K562 (cell line): Measurements from ENCODE around the gene DAP. TPM values are rescaled to one million over a fixed set of nuclear protein-coding genes. Genes with fewer than 3 reads are reported as not detected.

Experiments
- ATAC-seq: fragments of 200-7000 bp; cut with Tn5 transposase; 3 replicates; pipeline ENCODE4 v1.9.1; 2020; ENCODE audit warnings: moderate library complexity
- BruUV-seq: library from RNA; stranded (reverse); fragments of 400-500 nt; replicated peaks from 2 replicates; lab custom pipeline; 2021; lab: Mats Ljungman, UMichigan
- CTCF ChIA-PET: fragments of 300-600 bp; formaldehyde crosslinking; extraction: SDS; loops from one replicate; lab custom pipeline; 2021; ENCODE audit warnings: low intra/inter-chr PET ratio; lab: Yijun Ruan, JAX
- POLR2A ChIA-PET: fragments of 300-600, 350-650 bp; sonication (Branson Sonifier 250); formaldehyde crosslinking; extraction: SDS; loops from one replicate; lab custom pipeline; 2021; ENCODE audit warnings: antibody characterized with exemption, inconsistent platforms; lab: Yijun Ruan, JAX
- DNase-seq, 4 experiments: peaks; one replicate each; pipeline versions ENCODE4 v3.0.0 to v3.0.0-alpha.2; 2011 to 2018; ENCODE audit warnings: low spot score in 3 of 4, mixed read lengths in 3 of 4; ENCODE audit errors: extremely low read depth in 1 of 4
- FAIRE-seq: peaks from 2 replicates; lab custom pipeline; 2011; peaks lifted over from hg19 to GRCh38; lab: Jason Lieb, UNC
- H2AFZ ChIP-seq: 2 replicates; pipeline ENCODE4 v1.6.0; 2011; ENCODE audit warnings: low read depth, low read length, control low read depth, inconsistent platforms
- H3K27ac ChIP-seq: fragments of 200-600 bp; 3 replicates; pipeline ENCODE4 v1.8.0; 2011; ENCODE audit warnings: low read depth, mild to moderate bottlenecking, control low read depth, inconsistent platforms, low read length, moderate library complexity, mixed read lengths; ENCODE audit errors: extremely low read depth
- H3K27me3 ChIP-seq, 2 experiments: fragments of 300-600 bp in 1 of 2; 2 replicates in 1 of 2; 3 replicates in 1 of 2; pipeline versions ENCODE4 v1.6.0 to v1.8.0; 2011; ENCODE audit warnings: inconsistent platforms in 2 of 2, low read length in 2 of 2, mild to moderate bottlenecking in 1 of 2, mixed read lengths in 1 of 2, moderate library complexity in 1 of 2; ENCODE audit not compliant: control insufficient read depth in 2 of 2, insufficient read depth in 2 of 2
- H3K36me3 ChIP-seq: fragments of 300-600 bp; 3 replicates; pipeline ENCODE4 v1.8.0; 2011; ENCODE audit warnings: mild to moderate bottlenecking, low read length, inconsistent platforms; ENCODE audit not compliant: control insufficient read depth, insufficient read depth
- H3K4me1 ChIP-seq, 2 experiments: fragments of 200-600 bp in 1 of 2; replicated peaks in 1 of 2; 2 replicates in 1 of 2; 3 replicates in 1 of 2; pipeline versions ENCODE4 v1.5.1 to v1.8.0; 2011; ENCODE audit warnings: inconsistent platforms in 2 of 2, low read length in 2 of 2, mild to moderate bottlenecking in 1 of 2, mixed read lengths in 1 of 2, moderate library complexity in 1 of 2; ENCODE audit not compliant: control insufficient read depth in 2 of 2, insufficient read depth in 2 of 2
- H3K4me2 ChIP-seq: 2 replicates; pipeline ENCODE4 v1.6.1; 2011; ENCODE audit warnings: low read length, control low read depth, inconsistent platforms, mixed read lengths; ENCODE audit not compliant: insufficient read depth
- H3K4me3 ChIP-seq: fragments of 200-600 bp; sonication (generic), shearing (Covaris generic); 2 replicates; pipeline ENCODE4 v1.5.1; 2016; ENCODE audit warnings: control low read depth, inconsistent platforms
- H3K79me2 ChIP-seq: fragments of 200-600 bp; 3 replicates; pipeline ENCODE4 v1.8.0; 2011; ENCODE audit warnings: low read length, inconsistent platforms; ENCODE audit not compliant: control insufficient read depth, insufficient read depth
- H3K9ac ChIP-seq, 2 experiments: 2 replicates each; pipeline versions ENCODE4 v1.6.0 to v1.6.1; 2011; ENCODE audit warnings: low read depth in 2 of 2, low read length in 2 of 2, control low read depth in 1 of 2, inconsistent platforms in 1 of 2, mild to moderate bottlenecking in 1 of 2, mixed read lengths in 1 of 2; ENCODE audit not compliant: insufficient read depth in 1 of 2
- H3K9me1 ChIP-seq: one replicate; pipeline ENCODE4 v1.6.0; 2011; ENCODE audit warnings: inconsistent platforms, mild to moderate bottlenecking, low read length, moderate library complexity; ENCODE audit not compliant: control insufficient read depth, insufficient read depth
- H3K9me3 ChIP-seq: replicated peaks from 2 replicates; pipeline ENCODE4 v1.5.1; 2011; ENCODE audit warnings: low read depth, low read length, inconsistent platforms; ENCODE audit not compliant: control insufficient read depth, insufficient read depth
- H4K20me1 ChIP-seq: replicated peaks from 2 replicates; pipeline ENCODE4 v1.6.1; 2011; ENCODE audit warnings: low read length, inconsistent platforms, mixed read lengths; ENCODE audit not compliant: control insufficient read depth, insufficient read depth
- ADNP ChIP-seq: fragments of 200-800 bp; sonication (Bioruptor generic); IDR thresholded peaks from 2 replicates; pipeline ENCODE4 v1.6.1; 2016; ENCODE audit warnings: missing genetic modification characterization, missing compliant biosample characterization
- DDX20 ChIP-seq: fragments of 450-650 bp; IDR thresholded peaks from 2 replicates; pipeline ENCODE4 v1.6.1; 2016; ENCODE audit warnings: missing genetic modification characterization, low read depth, mild to moderate bottlenecking, missing compliant biosample characterization, moderate library complexity
- EGR1 ChIP-seq: fragments of 450-650 bp; conservative IDR thresholded peaks from 2 replicates; pipeline ENCODE4 v1.6.1; 2017; ENCODE audit warnings: mild to moderate bottlenecking
- ELF4 ChIP-seq: fragments of 450-650 bp; formaldehyde crosslinking; IDR thresholded peaks from 2 replicates; pipeline ENCODE4 v1.4.0; 2022; ENCODE audit warnings: missing genetic modification characterization
- NR3C1 ChIP-seq: sonication (generic); formaldehyde crosslinking; IDR thresholded peaks from 2 replicates; pipeline ENCODE4 v1.8.1; 2022; ENCODE audit warnings: missing genetic modification reagents
- PHF8 ChIP-seq: fragments of 200-600 bp; sonication (generic); IDR thresholded peaks from 2 replicates; pipeline ENCODE4 v1.6.1; 2012; ENCODE audit warnings: mixed run types, mild to moderate bottlenecking, inconsistent platforms, low read length, moderate library complexity, borderline replicate concordance
- PURB ChIP-seq: sonication (generic); formaldehyde crosslinking; IDR thresholded peaks from 2 replicates; pipeline ENCODE4 v1.9.0; 2021; ENCODE audit warnings: low read depth, mild to moderate bottlenecking, missing genetic modification reagents
- SPI1 ChIP-seq: IDR thresholded peaks from 2 replicates; pipeline ENCODE4 v1.6.1; 2011; ENCODE audit warnings: low read depth, low read length, control low read depth, borderline replicate concordance
- STAG1 ChIP-seq: sonication (generic); formaldehyde crosslinking; IDR thresholded peaks from 2 replicates; pipeline ENCODE4 v1.5.0; 2020; ENCODE audit warnings: missing genetic modification reagents, borderline replicate concordance
- ZC3H8 ChIP-seq: fragments of 450-650 bp; IDR thresholded peaks from 2 replicates; pipeline ENCODE4 v1.6.1; 2017
- ZNF586 ChIP-seq: fragments of 450-650 bp; formaldehyde crosslinking; conservative IDR thresholded peaks from 2 replicates; pipeline ENCODE4 v1.4.0; 2020; ENCODE audit warnings: mild to moderate bottlenecking, moderate library complexity
- ZNF766 ChIP-seq: fragments of 200-800 bp; sonication (Bioruptor generic); conservative IDR thresholded peaks from 2 replicates; pipeline ENCODE4 v1.6.1; 2016; ENCODE audit warnings: missing genetic modification characterization, missing compliant biosample characterization
- WGBS: fragments of 100-300 bp; shearing (Covaris generic); methylation state at CpG from one replicate; pipeline ENCODE4 v1.1.6; 2016; ENCODE audit warnings: low coverage, mixed read lengths; ENCODE audit not compliant: insufficient coverage; ENCODE audit errors: missing lambda C conversion rate; 5-methylcytosine and 5-hydroxymethylcytosine counted together
- in situ Hi-C: fragments of 300-500 bp; cut with MboI; formaldehyde crosslinking; loops from 4 replicates; pipeline ENCODE4 v1.15.0; 2018; ENCODE audit warnings: inconsistent platforms, mixed read lengths
- intact Hi-C: fragments of 100-400 bp; cut with micrococcal nuclease; formaldehyde crosslinking; loops from 2 replicates; pipeline ENCODE4 v1.14.2; 2022
- polyA plus RNA-seq, 8 experiments: library from polyadenylated mRNA; depleted of rRNA in 4 of 8; stranded (reverse) in 5 of 8; unstranded in 3 of 8; fragments of >200 nt; fragmentation: Nextera tagmentation in 2 of 8; fragmentation: Illumina TruSeq in 1 of 8; extraction: Ambion mirVana in 2 of 8; extraction: Trizol in 1 of 8; gene quantifications; 2 replicates each; pipeline versions ENCODE4 v1.2.1 to v1.2.3, GENCODE V29; 2011 to 2014; ENCODE audit warnings: inconsistent platforms in 1 of 8, missing spikeins in 1 of 8
- total RNA-seq, 7 experiments: library from RNA; depleted of rRNA in 6 of 7; stranded (reverse); fragments of >200 nt in 6 of 7; fragmentation: Illumina TruSeq in 2 of 7; extraction: Trizol in 2 of 7; gene quantifications; 2 replicates each; pipeline versions ENCODE4 v1.2.1 to v1.2.3, GENCODE V29; 2011 to 2021; ENCODE audit warnings: low replicate concordance in 1 of 7
- TF ChIP-seq, protein P1 (sequence below), 2 experiments: IDR thresholded peaks in 1 of 2; conservative IDR thresholded peaks in 1 of 2; 2 replicates each; pipeline ENCODE4 v1.6.1; 2016; ENCODE audit warnings: low read depth in 2 of 2, mild to moderate bottlenecking in 1 of 2, missing compliant biosample characterization in 1 of 2, missing genetic modification characterization in 1 of 2, moderate library complexity in 1 of 2

The DAP gene
- total and polyA plus RNA-seq, 9 of the 15 experiments (the other 6 are each of a cell fraction or from before 2014, with no cell fraction given): 14.1 to 151 (median 34.5) TPM

DNA sequence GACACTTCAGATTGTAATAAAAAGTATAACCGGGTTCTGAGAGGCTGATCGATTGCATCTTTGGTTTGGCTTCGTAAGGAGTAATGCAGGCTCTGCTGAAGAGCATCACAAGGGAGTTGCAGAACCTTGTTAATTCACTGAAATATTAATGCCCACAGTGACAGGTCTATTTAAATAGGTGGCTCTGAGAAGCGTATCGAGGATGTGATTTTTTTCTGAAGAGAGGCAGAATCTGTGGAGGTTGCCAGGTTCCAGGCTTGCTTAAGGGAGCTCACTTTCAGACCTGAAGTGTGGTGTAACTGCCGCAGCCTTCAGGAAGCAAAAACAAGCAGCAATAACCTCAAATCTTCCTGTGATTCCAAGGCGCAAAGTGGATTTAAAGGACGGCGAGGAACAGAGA, 116.8 kb downstream of the DAP start:
- WGBS: 6% methylated on average over 9 of the region's 9 CpGs
- peaks cover 4% of the 10 kb centered on the region for H3K9me3 ChIP-seq
- in situ Hi-C loops (no loop called here), intact Hi-C loops (no loop called here)
- POLR2A ChIA-PET: no interaction called here
- peaks cover 33 to 59% of the 10 kb centered on the region in 2 experiments for H3K27me3 ChIP-seq
- no TSS peak for BruUV-seq
- CTCF ChIA-PET: no interaction called here
- H3K79me2 ChIP-seq: no peaks in the 10 kb centered on the region
- H3K36me3 ChIP-seq: no peaks in the 10 kb centered on the region
- H3K4me1 ChIP-seq: peaks cover 0 to 2% of the 10 kb centered on the region in 2 experiments; a peak in 1 of 5 replicates
- no peak overlapping the region for H3K4me2 ChIP-seq
- no peaks in the 10 kb centered on the region for H4K20me1 ChIP-seq
- H2AFZ ChIP-seq: no peak overlapping the region
- H3K27ac ChIP-seq: no peak overlapping the region
- ATAC-seq (no peak), DNase-seq (no peak), FAIRE-seq (no peak)
- H3K9ac ChIP-seq: no peak overlapping the region
- TF ChIP-seq NR3C1 (CRISPR knock-in tag) (no peak), ZC3H8 (no peak), STAG1 (CRISPR knock-in tag) (no peak), SPI1 (no peak), EGR1 (no peak), DDX20 (tag) (no peak), ZNF586 (no peak), PHF8 (no peak), PURB (no peak), ZNF766 (no peak), ELF4 (CRISPR knock-in tag) (no peak), ADNP (tag) (no peak)
- TF ChIP-seq, protein P1, sequence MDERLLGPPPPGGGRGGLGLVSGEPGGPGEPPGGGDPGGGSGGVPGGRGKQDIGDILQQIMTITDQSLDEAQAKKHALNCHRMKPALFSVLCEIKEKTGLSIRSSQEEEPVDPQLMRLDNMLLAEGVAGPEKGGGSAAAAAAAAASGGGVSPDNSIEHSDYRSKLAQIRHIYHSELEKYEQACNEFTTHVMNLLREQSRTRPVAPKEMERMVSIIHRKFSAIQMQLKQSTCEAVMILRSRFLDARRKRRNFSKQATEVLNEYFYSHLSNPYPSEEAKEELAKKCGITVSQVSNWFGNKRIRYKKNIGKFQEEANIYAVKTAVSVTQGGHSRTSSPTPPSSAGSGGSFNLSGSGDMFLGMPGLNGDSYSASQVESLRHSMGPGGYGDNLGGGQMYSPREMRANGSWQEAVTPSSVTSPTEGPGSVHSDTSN (CRISPR knock-in tag; IDR thresholded peaks at IDR 0.05; ENCODE audit: low read depth): no peak
- TF ChIP-seq, protein P1 (tag; conservative IDR thresholded peaks at IDR 0.05; ENCODE audit: low read depth): no peak
- no peak overlapping the region for H3K4me3 ChIP-seq
- H3K9me1 ChIP-seq: no peaks in the 10 kb centered on the region
